Hematopoietic multipotent progenitor cell treated with erythropoietin and hydrocortisone succinate and interleukin-3 and kit ligand, for 17 days (in vitro differentiated cells): ENCODE data around the gene METTL26.

Experiments
- DNase-seq: peaks from one replicate; pipeline ENCODE4 v3.0.0-alpha.2; 2015; ENCODE audit warnings: low spot score

Gene METTL26

GRCh38 chr16:658679-659571 is 22.8 kb upstream of the METTL26 start:
- no peak for DNase-seq

GRCh38 chr16:657487-657886 is 21.4 kb upstream of the METTL26 start:
- DNase-seq: no peak

GRCh38 chr16:654034-654433 is 17.9 kb upstream of the METTL26 start:
- DNase-seq: no peak

GRCh38 chr16:652454-653305 is 16.6 kb upstream of the METTL26 start:
- DNase-seq: no peak

- DNase-seq: no peak
These were observed 15.7 kb upstream of the METTL26 start for GRCh38 chr16:651844-652243.

- no peak for DNase-seq
These were observed 13.5 kb upstream of the METTL26 start for GRCh38 chr16:649631-650030.

GRCh38 chr16:648781-649589 is 12.9 kb upstream of the METTL26 start, which contains the start of gene WDR90:
Gene WDR90, plus strand, starts transcription at chr16:649365. Its CDS starts 52 bp downstream, at chr16:649417.
- DNase-seq: peak; percentile 94

GRCh38 chr16:648071-648780 is 12.1 kb upstream of the METTL26 start:
- DNase-seq: peak; percentile 41

GRCh38 chr16:647173-647902 is 11.2 kb upstream of the METTL26 start:
- DNase-seq: no peak

- no peak for DNase-seq
These were observed 10.6 kb upstream of the METTL26 start for GRCh38 chr16:646679-647172.

GRCh38 chr16:645852-646678 is 10.0 kb upstream of the METTL26 start:
- DNase-seq: no peak

GRCh38 chr16:644556-644955 is 8.5 kb upstream of the METTL26 start:
- no peak for DNase-seq

GRCh38 chr16:643050-643368 is 6.9 kb upstream of the METTL26 start:
- no peak for DNase-seq

GRCh38 chr16:642189-643049 is 6.3 kb upstream of the METTL26 start:
- DNase-seq: no peak

GRCh38 chr16:641326-642188 is 5.5 kb upstream of the METTL26 start, which contains the start of gene MCRIP2:
Gene MCRIP2, plus strand, starts transcription at chr16:641828. Its CDS starts 164 bp downstream, at chr16:641992.
- DNase-seq: peak; percentile 60

- DNase-seq: no peak
These were observed 4.5 kb upstream of the METTL26 start for GRCh38 chr16:640614-641013.

GRCh38 chr16:638836-639235 is 2.7 kb upstream of the METTL26 start:
- DNase-seq: no peak
